NOMO-1 (cell line): ENCODE measurements around the gene TBPL2.
A peak's percentile ranks its signal among the peaks of the same experiment; 100 is the strongest.
"Not testable (repeated sequence)": the region's sequence is repeated elsewhere in the genome, so short reads cannot be mapped to it uniquely, and the experiment has no call there.

Experiments used
- DNase-seq, 2 experiments: peaks; one replicate each; lab custom pipeline; 2025; ENCODE audit not compliant: unreplicated experiment in 2 of 2; lab: John Stamatoyannopoulos, UW

TBPL2 gene

DNA sequence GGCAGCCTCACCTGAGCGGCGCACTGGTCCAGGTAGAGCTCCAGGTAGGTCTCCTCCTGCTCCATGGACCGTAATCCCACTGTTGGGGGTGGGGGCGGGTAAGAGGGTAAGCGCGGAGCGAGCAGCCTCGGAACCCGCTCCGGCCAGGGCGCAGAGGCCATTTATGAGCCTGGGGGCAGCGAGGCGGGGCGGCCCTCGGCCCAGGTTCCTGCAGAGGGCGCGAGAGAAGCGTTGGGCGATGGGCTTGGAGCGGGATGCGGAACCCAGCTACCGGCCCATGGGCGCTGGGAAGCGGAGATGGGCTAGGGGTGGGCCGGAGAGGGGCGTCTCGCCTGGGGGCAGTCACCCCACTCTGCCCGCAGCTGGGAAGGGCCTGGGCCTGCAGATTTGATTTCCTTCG lies at the start of gene TBPL2:
Gene TBPL2 (minus strand): TSS at position 232 of the 400 bp plus-strand sequence. CDS start 167 bp downstream, at position 65.
- no peak for DNase-seq

DNA sequence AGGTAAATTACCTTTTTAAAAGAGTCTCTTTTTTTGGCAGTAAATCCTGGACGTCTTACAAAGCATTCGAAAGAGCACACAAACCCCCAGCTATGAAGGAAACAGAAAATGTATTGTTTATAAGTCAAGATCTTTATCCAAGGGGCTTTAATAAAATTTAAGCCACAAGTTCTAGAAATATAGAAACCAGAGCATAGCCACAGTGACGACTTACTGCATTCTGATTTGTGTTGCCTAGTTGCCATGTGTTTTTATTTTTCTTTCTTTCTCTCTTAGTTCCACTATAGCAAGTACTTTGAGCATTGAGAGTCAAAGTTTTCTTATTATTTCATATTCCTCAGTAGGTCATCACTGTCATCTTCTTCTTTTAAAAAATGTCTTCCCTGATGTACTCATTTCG lies 47.8 kb upstream of the TBPL2 start:
- no peak for DNase-seq

- no peak for DNase-seq
These were observed 42.7 kb upstream of the TBPL2 start for GRCh38 chr14:55482936-55483605.

DNA sequence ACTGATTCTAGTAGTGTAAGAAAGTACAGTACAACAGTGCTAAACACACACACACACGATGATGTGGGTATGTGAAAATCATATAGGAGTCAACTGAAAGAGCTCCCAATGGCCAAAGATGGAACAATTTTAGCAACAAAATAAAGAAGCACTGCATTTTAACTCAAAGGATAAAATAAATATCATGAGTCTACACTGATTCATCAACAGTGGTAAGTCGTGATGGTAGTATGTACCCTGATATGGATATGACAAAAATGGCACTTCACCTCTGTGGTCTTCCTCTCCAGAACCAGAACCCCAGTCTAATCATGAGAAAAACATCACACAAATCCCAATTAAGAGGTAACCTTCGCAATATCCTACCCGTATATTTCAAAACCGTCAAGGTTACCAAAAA lies 41.4 kb upstream of the TBPL2 start:
- no peak for DNase-seq

DNA sequence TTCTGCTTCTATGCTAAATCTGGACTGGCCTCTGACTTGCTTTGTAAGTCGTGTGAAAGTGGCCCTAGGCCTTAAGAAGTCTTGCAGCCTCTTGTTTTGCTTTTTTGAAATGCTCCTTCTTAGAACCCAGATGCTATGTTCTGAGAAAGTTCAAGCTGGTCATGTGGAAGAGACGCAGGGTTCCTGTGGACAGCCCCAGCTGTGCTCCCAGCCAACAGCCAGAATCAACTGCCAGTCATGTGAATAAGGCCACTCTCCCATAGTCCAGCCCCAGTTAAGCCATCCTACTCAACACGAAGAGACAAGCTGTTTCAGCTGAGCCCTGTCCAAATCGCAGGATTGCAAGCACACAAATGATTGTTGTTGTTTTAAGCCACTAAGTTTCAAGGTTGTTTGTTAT lies 37.3 kb upstream of the TBPL2 start:
- DNase-seq: no peak

DNA sequence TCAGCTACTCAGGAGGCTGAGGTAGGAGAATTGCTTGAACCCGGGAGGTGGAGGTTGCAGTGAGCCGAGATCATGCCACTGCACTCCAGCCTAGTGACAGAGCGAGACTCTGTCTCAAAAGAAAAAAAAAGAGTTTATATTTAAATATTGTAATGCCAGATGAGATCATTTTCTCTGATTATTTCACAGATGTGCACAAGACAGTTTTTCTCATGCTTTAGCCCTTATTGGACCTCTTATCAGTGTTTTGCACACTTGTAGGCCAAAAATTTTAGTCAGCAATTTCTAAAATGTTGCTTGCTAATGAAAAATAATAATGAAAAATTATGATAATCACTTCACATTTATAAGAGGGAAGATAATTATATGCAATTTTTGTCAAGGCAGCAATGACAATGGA lies 36.0 kb upstream of the TBPL2 start:
- not testable (repeated sequence) for DNase-seq

DNA sequence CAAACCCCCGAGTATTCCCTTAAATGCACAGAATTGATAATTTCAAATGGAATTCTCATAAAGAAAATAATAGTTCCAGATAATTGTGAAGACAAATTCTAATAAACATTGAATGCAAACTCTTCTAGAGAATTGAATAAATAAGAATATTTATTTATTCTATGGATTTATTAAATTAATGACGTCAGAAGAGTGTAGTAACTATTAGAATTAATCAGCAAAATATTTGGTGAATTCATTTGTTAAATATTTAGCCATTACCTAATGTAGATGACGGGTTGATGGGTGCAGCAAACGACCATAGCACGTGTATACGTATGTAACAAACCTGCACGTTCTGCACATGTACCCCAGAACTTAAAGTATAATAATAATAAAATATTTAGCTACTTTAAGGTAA lies 33.4 kb upstream of the TBPL2 start:
- DNase-seq: no peak

DNA sequence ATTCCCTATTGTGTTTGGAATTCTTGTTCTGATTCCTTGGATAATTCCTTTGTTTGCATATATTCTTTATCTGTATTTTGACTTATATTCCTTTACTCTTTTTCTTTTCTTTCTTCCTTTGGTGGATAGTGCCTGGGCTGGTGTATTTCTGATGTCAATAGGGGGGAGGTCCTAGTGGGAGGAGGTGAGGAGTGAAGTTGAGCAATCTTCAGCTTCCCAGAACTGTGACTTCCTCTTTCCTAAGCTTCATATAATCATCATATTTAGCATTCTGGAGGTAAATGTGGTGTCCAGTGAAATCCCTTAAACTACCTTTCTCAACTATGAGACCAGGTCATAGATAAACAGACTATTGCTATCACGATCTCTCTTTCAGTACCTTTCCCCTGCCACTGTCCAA lies 29.6 kb upstream of the TBPL2 start:
- DNase-seq: peak in 1 of 2 experiments; percentile 27

DNA sequence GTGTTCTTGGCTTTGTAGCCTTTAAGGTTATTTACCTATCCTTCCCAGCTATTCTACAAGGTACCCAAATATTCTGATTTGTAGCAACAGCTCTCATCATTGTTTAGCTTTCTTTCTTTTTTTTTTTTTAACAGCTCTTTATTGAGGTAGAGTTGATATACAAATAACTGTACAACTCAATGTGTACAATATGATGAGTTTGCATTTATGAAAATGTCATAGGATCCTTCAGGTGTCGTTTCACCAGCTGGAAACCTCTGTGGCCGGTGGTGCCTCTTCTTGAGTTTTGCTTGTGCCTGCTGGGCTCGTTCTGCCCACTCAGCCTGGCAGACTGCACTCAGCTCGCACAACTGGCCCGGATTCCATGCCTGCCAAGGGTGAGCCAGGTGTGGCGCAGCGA lies 26.9 kb upstream of the TBPL2 start:
- DNase-seq: no peak

- peak in 1 of 2 experiments; percentile 53 for DNase-seq
These were observed 18.5 kb upstream of the TBPL2 start for GRCh38 chr14:55458800-55459515.

DNA sequence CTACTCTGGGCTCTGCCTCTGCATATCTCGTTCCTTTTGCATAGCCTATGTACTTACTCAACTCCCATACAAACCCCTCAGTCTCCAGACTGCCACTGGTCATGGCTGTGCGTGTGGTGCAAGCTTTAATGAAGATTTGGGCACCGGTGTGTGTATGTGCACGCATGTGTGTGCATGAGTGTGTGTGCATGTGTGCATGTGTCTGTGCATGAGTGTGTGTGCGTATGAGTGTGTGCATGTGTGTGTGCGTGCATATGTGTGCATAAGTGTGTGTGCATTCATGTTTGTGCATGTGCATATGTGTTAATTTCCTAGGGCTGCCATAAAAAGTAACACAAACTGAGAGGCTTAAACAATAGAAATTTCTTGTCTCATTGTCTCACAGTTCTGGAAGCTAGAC lies 17.1 kb upstream of the TBPL2 start:
- DNase-seq: no peak

- not testable (repeated sequence) for DNase-seq
These were observed 16.0 kb upstream of the TBPL2 start for GRCh38 chr14:55456411-55456810.

DNA sequence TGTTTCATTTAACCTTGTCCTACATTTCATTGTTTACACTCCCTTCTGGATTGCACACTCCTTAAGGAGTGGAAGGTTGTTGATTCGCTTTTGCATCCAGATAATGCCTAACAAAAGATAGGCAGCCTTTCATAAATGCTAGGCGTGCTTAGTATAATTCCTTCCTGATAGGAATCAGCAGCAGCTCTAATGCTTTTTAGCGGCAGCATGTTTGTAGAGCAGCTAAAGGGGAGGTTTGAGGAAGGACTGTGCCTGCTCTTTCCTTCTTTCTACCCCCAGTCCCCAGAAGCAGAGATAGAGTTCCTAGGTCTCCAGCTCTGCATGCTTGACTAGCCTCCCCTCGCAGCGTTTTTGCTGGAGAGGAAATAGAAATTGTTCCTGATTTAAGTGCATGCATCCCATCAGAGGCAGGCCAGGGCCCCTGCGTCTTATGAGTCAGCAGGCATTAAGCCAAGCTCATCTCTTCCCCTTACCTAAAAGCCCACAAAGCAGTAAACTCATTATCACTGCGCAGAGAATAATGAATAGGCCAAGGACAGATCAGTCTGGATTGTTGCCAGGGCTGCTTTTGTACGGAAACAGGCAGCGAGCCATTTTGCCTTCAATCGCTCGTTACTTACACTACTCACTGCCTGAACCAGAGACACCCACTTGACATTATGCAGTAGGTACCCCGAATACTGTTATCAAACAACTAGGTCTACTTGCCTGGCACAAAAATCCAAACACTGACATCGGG lies 14.0 kb upstream of the TBPL2 start:
- peak; percentile 70 to 81 for DNase-seq

- DNase-seq: no peak
These were observed 11.5 kb upstream of the TBPL2 start for GRCh38 chr14:55451950-55452349.

DNA sequence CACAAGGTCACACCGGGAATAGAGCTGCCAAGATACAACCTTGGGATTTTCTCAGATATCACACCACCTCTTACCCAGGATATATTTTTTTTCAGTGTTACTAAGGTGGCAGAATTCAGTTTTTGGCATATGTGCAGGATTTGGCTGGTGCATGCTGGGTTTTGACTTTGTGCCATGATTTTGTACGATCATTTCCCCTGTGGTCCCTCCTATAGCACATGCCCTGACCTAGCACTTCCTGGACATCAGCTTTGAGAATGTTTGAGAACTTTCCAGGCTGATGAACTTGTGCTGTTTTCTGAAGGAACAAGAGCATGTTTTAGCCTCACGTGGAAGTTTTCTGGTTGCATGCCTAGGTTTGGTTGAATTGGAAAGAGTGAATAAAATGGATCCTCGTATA lies 11.0 kb upstream of the TBPL2 start:
- DNase-seq: no peak

- DNase-seq: peak; percentile 30 to 64
These were observed 10.6 kb upstream of the TBPL2 start for GRCh38 chr14:55450987-55451386.

GRCh38 chr14:55450539-55450938 lies 10.1 kb upstream of the TBPL2 start:
- DNase-seq: no peak

GRCh38 chr14:55450124-55450523 lies 9.7 kb upstream of the TBPL2 start:
- DNase-seq: peak; percentile 55 to 63

DNA sequence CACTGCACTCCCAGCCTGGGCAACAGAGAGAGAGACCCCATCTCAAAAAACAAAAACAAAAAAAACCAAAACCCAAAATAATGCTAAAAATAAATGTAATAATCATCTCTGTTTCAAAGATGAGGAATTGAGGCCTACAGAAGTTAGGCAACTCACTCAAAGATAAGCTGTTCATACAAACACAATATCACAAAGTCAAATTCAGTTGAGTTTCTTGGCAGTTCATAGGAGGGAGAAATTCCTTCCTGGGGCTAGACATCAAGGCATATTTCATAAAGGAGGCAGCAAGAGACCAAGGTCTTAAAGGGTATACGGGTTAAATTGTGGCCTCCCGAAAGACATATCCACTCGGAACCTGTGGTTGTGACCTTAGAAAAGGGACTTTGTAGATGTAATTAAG lies 8.7 kb upstream of the TBPL2 start:
- DNase-seq: no peak

GRCh38 chr14:55448141-55448614 lies 7.8 kb upstream of the TBPL2 start:
- DNase-seq: no peak

DNA sequence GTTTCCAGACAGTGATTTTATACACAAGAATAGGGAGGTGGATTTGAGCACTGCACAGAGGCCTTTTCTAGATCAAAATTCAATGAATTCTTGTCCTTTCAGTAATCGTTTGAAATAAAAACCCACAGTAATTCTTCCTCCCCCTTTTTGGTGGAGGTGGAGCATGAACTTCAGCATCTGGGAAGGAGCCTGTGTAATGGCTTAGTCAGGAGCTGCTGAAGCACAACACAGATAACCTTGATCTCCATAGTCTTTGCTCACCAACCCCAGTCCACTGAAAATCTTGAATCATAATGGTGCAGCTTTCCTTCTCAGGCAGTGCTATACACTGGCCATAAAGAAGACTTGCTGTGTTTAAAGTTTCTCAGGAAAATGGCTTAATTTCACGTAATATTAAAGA lies 6.4 kb upstream of the TBPL2 start:
- DNase-seq: no peak
